ENCODE measurements around the gene UROD.
"Not testable (repeated sequence)": the region's sequence is repeated elsewhere in the genome, so short reads cannot be mapped to it uniquely, and the experiment has no call there.

UROD gene

GRCh38 chr1:45043094-45043493 lies 31.0 kb downstream of the UROD start:
- DNase-seq, result no peak

- DNase-seq, result no peak
Measured at GRCh38 chr1:45044916-45045315, 32.9 kb downstream of the UROD start.

GRCh38 chr1:45047032-45047431 lies 35.0 kb downstream of the UROD start:
- DNase-seq, result no peak

- no peak for DNase-seq
Measured at GRCh38 chr1:45051005-45051772, 39.1 kb downstream of the UROD start.

- no peak for DNase-seq
Measured at GRCh38 chr1:45057542-45057941, 45.5 kb downstream of the UROD start.

GRCh38 chr1:45059829-45060228 lies 47.8 kb downstream of the UROD start:
- no peak for DNase-seq

GRCh38 chr1:45062463-45062862 lies 50.4 kb downstream of the UROD start:
- not testable (repeated sequence) for DNase-seq

GRCh38 chr1:45065083-45065482 lies 53.0 kb downstream of the UROD start:
- no peak for DNase-seq

All from GF-D8 (cell line).